ENCODE data around the gene TRMT61A.

DNA sequence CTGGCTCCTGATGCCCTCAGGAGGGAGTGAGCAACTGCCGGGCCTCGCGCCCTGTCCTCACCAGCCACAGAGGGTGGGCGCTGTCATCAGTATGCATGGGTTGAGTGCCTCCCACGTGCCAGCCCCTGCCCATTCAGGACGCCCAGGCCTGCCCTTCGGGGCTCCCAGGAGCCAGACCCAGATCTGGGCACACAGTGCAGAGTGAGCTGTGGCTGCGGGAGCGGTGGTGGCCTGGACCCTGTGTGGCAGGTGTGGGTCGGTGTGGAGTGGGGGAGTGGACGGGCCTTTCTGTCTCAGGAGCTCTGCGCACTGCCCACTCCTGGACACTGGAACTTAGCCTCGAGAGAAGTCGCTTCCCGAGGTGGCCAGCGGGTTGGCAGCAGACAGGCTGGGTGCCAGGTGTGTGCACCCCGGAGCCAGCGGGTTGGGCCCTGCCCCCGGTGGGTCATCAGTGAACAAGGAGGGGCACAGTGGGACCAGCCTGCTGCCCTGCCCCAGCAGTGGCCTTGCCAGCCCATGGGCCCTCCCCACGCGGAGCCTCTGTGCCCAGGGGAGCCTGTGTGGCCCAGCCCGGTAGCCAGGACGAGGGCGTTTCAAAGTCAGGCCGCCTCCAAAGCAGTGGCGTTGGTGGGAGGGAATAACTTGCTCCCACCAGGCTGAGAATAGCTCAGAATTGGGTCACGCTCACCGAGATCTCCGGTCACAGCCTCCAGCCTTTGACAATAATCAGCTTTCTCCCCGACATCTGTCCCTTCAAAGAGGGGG is 9.5 kb downstream of the TRMT61A start:
- no peak for TF ChIP-seq SPI1 (IDR thresholded peaks at IDR 0.05; ENCODE audit: low read depth, low read length)
- TF ChIP-seq TAF1 (IDR thresholded peaks at IDR 0.05; ENCODE audit: low read depth, low read length), result no peak
